ENCODE data around the gene LEUTX. TPM values are rescaled to one million over a fixed set of nuclear protein-coding genes. Genes with fewer than 3 reads are reported as not detected.

Gene LEUTX
- total RNA-seq, 1 experiment from 2014 or later, result not detected

- H3K27ac ChIP-seq (ENCODE audit: insufficient read length, low read depth, low read length), result no peak overlapping the region
- no peak overlapping the region for H2BK120ac ChIP-seq (ENCODE audit: low read depth, low read length, poor library complexity, severe bottlenecking)
- H2AFZ ChIP-seq (ENCODE audit: low read length), result no peak overlapping the region
- no peak overlapping the region for H4K5ac ChIP-seq (ENCODE audit: insufficient read length, low read depth, low read length)
- H4K8ac ChIP-seq (replicated peaks; ENCODE audit: insufficient read length, low read depth, low read length), result no peak overlapping the region
- no peaks in the 10 kb centered on the region for H3K27me3 ChIP-seq (ENCODE audit: insufficient read depth, low read length)
- no peak overlapping the region for H3K27ac Mint-ChIP-seq
- H3K27me3 Mint-ChIP-seq (ENCODE audit: low read depth), result no peaks in the 10 kb centered on the region
- H3K9ac ChIP-seq (ENCODE audit: extremely low read depth, insufficient read length, low read length), result no peak overlapping the region
- no peaks in the 10 kb centered on the region for H3K9me3 ChIP-seq (ENCODE audit: control insufficient read depth, low read depth, low read length)
- H2BK20ac ChIP-seq (ENCODE audit: low read depth, low read length, poor library complexity, severe bottlenecking), result no peak overlapping the region
- peaks cover 3% of the 10 kb centered on the region in 2 experiments; a peak in 3 of 4 replicates for H3K4me1 Mint-ChIP-seq
- no peaks in the 10 kb centered on the region for H3K79me2 ChIP-seq (ENCODE audit: insufficient read depth, low read length)
- no peaks in the 10 kb centered on the region for H4K20me1 ChIP-seq (ENCODE audit: control insufficient read depth, insufficient read depth, insufficient read length)
- H3K23ac ChIP-seq (ENCODE audit: insufficient read length, low read depth, low read length), result no peak overlapping the region
- H2BK12ac ChIP-seq (ENCODE audit: insufficient read length, low read depth, low read length), result no peak overlapping the region
- H3K18ac ChIP-seq (ENCODE audit: insufficient read length, low read depth, low read length), result no peak overlapping the region
- H2BK5ac ChIP-seq (ENCODE audit: insufficient read length, low read length), result no peak overlapping the region
- H3K4me2 ChIP-seq (ENCODE audit: insufficient read depth, insufficient read length, low read length), result no peak overlapping the region
- no peak overlapping the region for H2BK15ac ChIP-seq (ENCODE audit: low read depth, low read length)
- no peaks in the 10 kb centered on the region for H3K9me3 Mint-ChIP-seq
- H3K4me1 ChIP-seq (ENCODE audit: insufficient read depth, low read length), result no peaks in the 10 kb centered on the region
- no peak for DNase-seq
- TF ChIP-seq CTCF (conservative IDR thresholded peaks at IDR 0.05), result no peak
- WGBS (ENCODE audit: extremely low coverage, insufficient read length, low lambda C conversion rate), result no CpG with 5 or more reads among the region's 17 CpGs
- no peak overlapping the region for H2AK5ac ChIP-seq (ENCODE audit: insufficient read length, low read length)
- H4K91ac ChIP-seq (ENCODE audit: insufficient read length, low read depth, low read length), result no peak overlapping the region
- H3T11ph ChIP-seq (ENCODE audit: low read length), result no peak overlapping the region
- no peaks in the 10 kb centered on the region for H3K79me1 ChIP-seq (ENCODE audit: insufficient read depth, low read depth, low read length, poor library complexity, severe bottlenecking)
- H3K4ac ChIP-seq (ENCODE audit: low read depth, low read length), result no peak overlapping the region
- no peak overlapping the region for H3K4me3 Mint-ChIP-seq
- peaks cover 10 to 33% (median 30%) of the 10 kb centered on the region in 3 experiments for H3K36me3 Mint-ChIP-seq (ENCODE audit: insufficient read depth in 1 of 3, low read depth in 3 of 3)
- no peak overlapping the region for H3K14ac ChIP-seq (ENCODE audit: insufficient read depth, low read length)
- H3K23me2 ChIP-seq (ENCODE audit: insufficient read length, low read depth, low read length, poor library complexity, severe bottlenecking), result peaks cover 8% of the 10 kb centered on the region
- H3K56ac ChIP-seq (ENCODE audit: insufficient read length, low read depth, low read length), result no peak overlapping the region
Observed at GRCh38 chr19:39825531-39826076, 47.0 kb downstream of the LEUTX start.

Data from H9 (cell line).